ENCODE data around the gene PLCH1.
"Not testable (repeated sequence)": the region's sequence is repeated elsewhere in the genome, so short reads cannot be mapped to it uniquely, and the experiment has no call there.

Gene PLCH1

GRCh38 chr3:155409336-155409735 lies 335.5 kb downstream of the PLCH1 start:
- CTCF ChIA-PET, result no interaction called here
- DNase-seq (ENCODE audit: extremely low spot score), result no peak
- POLR2A ChIA-PET, result no interaction called here
- no peak for TF ChIP-seq ARNT (IDR thresholded peaks at IDR 0.05)
- no peak for TF ChIP-seq FOXK2 (IDR thresholded peaks at IDR 0.05)
- TF ChIP-seq LEF1 (IDR thresholded peaks at IDR 0.05; ENCODE audit: borderline replicate concordance), result no peak
- TF ChIP-seq ZNF384 (IDR thresholded peaks at IDR 0.05), result no peak
- no peak for TF ChIP-seq SP1 (IDR thresholded peaks at IDR 0.05)
- TF ChIP-seq CTBP1 (IDR thresholded peaks at IDR 0.05; ENCODE audit: borderline replicate concordance), result no peak

GRCh38 chr3:155407971-155408370 lies 336.9 kb downstream of the PLCH1 start:
- POLR2A ChIA-PET, result no interaction called here
- TF ChIP-seq FOXM1 (IDR thresholded peaks at IDR 0.05; ENCODE audit: borderline replicate concordance), result no peak
- TF ChIP-seq TARDBP (IDR thresholded peaks at IDR 0.05), result no peak
- TF ChIP-seq SUZ12 (IDR thresholded peaks at IDR 0.05), result no peak
- no peak for TF ChIP-seq L3MBTL2 (conservative IDR thresholded peaks at IDR 0.05)
- TF ChIP-seq LEF1 (IDR thresholded peaks at IDR 0.05; ENCODE audit: borderline replicate concordance), result no peak
- TF ChIP-seq, protein P1, sequence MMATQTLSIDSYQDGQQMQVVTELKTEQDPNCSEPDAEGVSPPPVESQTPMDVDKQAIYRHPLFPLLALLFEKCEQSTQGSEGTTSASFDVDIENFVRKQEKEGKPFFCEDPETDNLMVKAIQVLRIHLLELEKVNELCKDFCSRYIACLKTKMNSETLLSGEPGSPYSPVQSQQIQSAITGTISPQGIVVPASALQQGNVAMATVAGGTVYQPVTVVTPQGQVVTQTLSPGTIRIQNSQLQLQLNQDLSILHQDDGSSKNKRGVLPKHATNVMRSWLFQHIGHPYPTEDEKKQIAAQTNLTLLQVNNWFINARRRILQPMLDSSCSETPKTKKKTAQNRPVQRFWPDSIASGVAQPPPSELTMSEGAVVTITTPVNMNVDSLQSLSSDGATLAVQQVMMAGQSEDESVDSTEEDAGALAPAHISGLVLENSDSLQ (IDR thresholded peaks at IDR 0.05), result no peak
- no peak for DNase-seq (ENCODE audit: extremely low spot score)
- CTCF ChIA-PET, result no interaction called here

GRCh38 chr3:155407331-155407730 lies 337.5 kb downstream of the PLCH1 start:
- DNase-seq (ENCODE audit: extremely low spot score), result no peak
- CTCF ChIA-PET, result no interaction called here
- POLR2A ChIA-PET, result no interaction called here
- TF ChIP-seq ZNF384 (IDR thresholded peaks at IDR 0.05) (no peak), L3MBTL2 (conservative IDR thresholded peaks at IDR 0.05) (no peak), FOXA1 (IDR thresholded peaks at IDR 0.05) (no peak), FOXK2 (IDR thresholded peaks at IDR 0.05) (no peak), NFRKB (IDR thresholded peaks at IDR 0.05) (no peak), FOXM1 (IDR thresholded peaks at IDR 0.05; ENCODE audit: borderline replicate concordance) (no peak)

- POLR2A ChIA-PET, result no interaction called here
- CTCF ChIA-PET, result no interaction called here
- no peak for DNase-seq (ENCODE audit: extremely low spot score)
- TF ChIP-seq HDGF (IDR thresholded peaks at IDR 0.05; ENCODE audit: borderline replicate concordance) (no peak), NFRKB (IDR thresholded peaks at IDR 0.05) (no peak), ZNF384 (IDR thresholded peaks at IDR 0.05) (no peak), FOXA1 (IDR thresholded peaks at IDR 0.05) (no peak), FOXK2 (IDR thresholded peaks at IDR 0.05) (no peak), ELF4 (IDR thresholded peaks at IDR 0.05) (no peak), TARDBP (IDR thresholded peaks at IDR 0.05) (no peak), SUZ12 (IDR thresholded peaks at IDR 0.05) (no peak), L3MBTL2 (conservative IDR thresholded peaks at IDR 0.05) (no peak)
These were observed 340.4 kb downstream of the PLCH1 start for GRCh38 chr3:155404486-155404885.

- POLR2A ChIA-PET, result no interaction called here
- CTCF ChIA-PET, result no interaction called here
- no peak for DNase-seq (ENCODE audit: extremely low spot score)
These were observed 342.2 kb downstream of the PLCH1 start for GRCh38 chr3:155402656-155403055.

DNA sequence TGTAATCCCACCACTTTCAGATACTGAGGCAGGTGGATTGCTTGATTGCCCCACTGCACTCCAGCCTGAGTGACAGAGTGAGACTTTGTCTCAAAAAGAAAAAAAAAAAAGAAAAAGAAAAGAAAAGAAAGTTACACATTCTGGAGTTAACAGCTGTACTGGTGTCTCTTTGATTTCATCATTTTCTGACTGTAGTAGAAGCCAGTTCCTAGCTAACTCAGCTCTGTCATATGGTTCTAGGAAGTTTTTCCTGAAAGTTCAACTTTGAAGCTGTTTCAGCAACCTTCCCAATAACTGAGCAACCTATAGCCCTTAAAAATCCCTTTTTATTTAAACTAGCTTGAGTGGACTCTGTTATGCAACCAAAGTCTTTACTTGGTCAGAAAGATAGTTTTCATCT lies 346.8 kb downstream of the PLCH1 start:
- ChIA-PET CTCF (no interaction called here), POLR2A (no interaction called here)
- no peak for DNase-seq (ENCODE audit: extremely low spot score)
- TF ChIP-seq L3MBTL2 (conservative IDR thresholded peaks at IDR 0.05), result no peak

More at GRCh38 chr3:155402656-155403055, 342.2 kb downstream of the PLCH1 start:
- TF ChIP-seq BHLHE40 (IDR thresholded peaks at IDR 0.05; ENCODE audit: borderline replicate concordance), result no peak
- TF ChIP-seq FOXA1 (IDR thresholded peaks at IDR 0.05), result no peak
- TF ChIP-seq LEF1 (IDR thresholded peaks at IDR 0.05; ENCODE audit: borderline replicate concordance), result no peak
- no peak for TF ChIP-seq SP1 (IDR thresholded peaks at IDR 0.05)
- TF ChIP-seq, protein P1 (IDR thresholded peaks at IDR 0.05), result no peak
- no peak for TF ChIP-seq FOXK2 (IDR thresholded peaks at IDR 0.05)
- no peak for TF ChIP-seq ELF4 (IDR thresholded peaks at IDR 0.05)
- TF ChIP-seq NFRKB (IDR thresholded peaks at IDR 0.05), result no peak
- TF ChIP-seq CTBP1 (IDR thresholded peaks at IDR 0.05; ENCODE audit: borderline replicate concordance), result no peak
- TF ChIP-seq FOXM1 (IDR thresholded peaks at IDR 0.05; ENCODE audit: borderline replicate concordance), result no peak
- TF ChIP-seq L3MBTL2 (conservative IDR thresholded peaks at IDR 0.05), result no peak
- no peak for TF ChIP-seq TARDBP (IDR thresholded peaks at IDR 0.05)
- TF ChIP-seq HDGF (IDR thresholded peaks at IDR 0.05; ENCODE audit: borderline replicate concordance), result no peak
- TF ChIP-seq ARNT (IDR thresholded peaks at IDR 0.05), result no peak

- DNase-seq (ENCODE audit: extremely low spot score); CTCF ChIA-PET; POLR2A ChIA-PET: not testable (repeated sequence)
These were observed 350.0 kb downstream of the PLCH1 start for GRCh38 chr3:155394896-155395295.

DNA sequence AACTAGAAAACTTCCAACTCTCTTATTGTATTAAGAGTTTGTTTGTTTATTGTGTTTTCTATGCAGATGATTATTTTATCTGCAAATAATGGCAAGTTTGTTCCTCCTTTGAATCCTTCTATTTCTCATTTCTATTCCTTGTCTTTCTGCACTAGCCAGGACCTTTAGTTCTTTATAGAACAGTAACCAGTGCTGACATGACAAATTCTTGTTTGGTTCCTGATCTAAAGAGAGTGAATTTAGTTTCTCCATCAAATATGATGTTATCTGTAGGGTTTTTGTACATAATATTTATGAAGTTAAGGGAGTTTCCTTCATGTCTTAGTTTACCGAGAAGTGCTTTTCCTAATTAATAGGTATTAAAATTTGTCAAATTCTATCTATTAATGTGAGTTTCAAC lies 350.6 kb downstream of the PLCH1 start:
- TF ChIP-seq LEF1 (IDR thresholded peaks at IDR 0.05; ENCODE audit: borderline replicate concordance) (no peak), SUZ12 (IDR thresholded peaks at IDR 0.05) (no peak), FOXM1 (IDR thresholded peaks at IDR 0.05; ENCODE audit: borderline replicate concordance) (no peak), BHLHE40 (IDR thresholded peaks at IDR 0.05; ENCODE audit: borderline replicate concordance) (no peak), TARDBP (IDR thresholded peaks at IDR 0.05) (no peak), SP1 (IDR thresholded peaks at IDR 0.05) (no peak), FOXA1 (IDR thresholded peaks at IDR 0.05) (no peak)
- POLR2A ChIA-PET, result no interaction called here
- CTCF ChIA-PET, result no interaction called here
- no peak for DNase-seq (ENCODE audit: extremely low spot score)
